HG03064 (cell line): Measurements from ENCODE around the gene CDK14.

Experiments used
- ATAC-seq: cut with Tn5 transposase; IDR thresholded peaks from one replicate; pipeline ENCODE4 v1.9.1; 2021; ENCODE audit warnings: low read depth; ENCODE audit not compliant: unreplicated experiment

CDK14 gene

DNA sequence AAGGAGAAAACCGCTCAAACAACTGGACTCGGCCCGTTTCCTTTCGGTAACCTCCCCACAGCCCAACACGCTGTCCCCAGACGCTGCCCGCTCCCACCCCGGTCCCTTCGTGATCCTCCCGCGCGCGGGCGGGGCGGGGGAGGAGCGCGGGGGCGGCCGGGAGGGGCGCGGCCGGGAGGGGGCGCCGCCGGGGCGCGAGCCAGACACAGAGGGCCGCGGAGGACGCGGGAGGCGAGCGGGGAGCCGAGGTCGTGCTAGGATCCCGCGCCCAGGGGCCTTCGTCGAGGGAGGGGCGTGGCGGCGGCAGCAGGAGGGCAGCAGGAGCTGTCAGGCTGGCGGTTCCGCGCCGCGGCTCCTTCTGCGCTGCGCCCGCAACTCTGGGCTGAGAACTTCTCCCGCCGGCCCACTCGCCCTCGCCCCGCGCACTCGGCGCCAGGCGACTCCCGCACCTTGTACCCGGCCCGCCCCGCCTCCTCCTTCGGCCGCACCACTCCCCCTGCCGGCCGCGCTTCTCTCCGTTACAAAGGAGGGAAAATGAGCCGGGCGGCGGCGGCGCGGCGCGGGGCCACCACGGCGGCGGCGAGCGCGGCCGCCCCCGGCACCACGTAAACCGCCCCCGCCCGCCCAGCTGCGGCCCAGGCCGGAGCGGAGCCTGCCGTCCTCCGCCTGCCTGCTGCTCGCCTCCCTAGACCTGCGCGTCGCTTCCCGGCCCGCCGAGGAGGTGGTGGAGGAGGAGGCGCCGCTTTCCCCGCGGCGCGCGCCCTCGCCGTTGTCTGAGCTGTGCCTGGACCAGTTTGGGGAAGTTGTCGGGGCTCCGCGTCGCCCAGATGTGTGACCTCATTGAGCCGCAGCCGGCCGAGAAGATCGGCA lies at the start of gene CDK14:
CDK14 (plus strand) TSS at position 521 of the 870 bp plus-strand sequence; CDS start at position 828, 307 bp downstream.
- peak; percentile 52 for ATAC-seq

DNA sequence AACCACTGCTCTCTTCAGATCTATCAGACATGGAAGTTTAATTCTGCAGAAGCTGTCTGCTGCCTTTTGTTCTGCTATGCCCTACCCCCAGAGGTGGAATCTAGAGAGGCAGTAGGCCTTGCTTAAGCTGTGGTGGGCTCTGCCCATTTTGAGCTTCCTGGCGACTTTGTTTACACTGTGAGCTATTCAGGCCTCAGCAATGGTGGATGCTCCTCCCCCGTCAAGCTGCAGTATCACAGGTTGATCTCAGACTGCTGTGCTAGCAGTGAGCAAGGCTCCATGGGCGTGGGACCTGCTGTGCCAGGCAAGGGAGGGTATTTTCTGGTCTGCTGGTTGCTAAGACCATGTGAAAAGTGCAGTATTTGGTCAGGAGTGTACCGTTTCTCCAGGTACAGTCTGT lies 45.1 kb upstream of the CDK14 start:
- no peak for ATAC-seq

DNA sequence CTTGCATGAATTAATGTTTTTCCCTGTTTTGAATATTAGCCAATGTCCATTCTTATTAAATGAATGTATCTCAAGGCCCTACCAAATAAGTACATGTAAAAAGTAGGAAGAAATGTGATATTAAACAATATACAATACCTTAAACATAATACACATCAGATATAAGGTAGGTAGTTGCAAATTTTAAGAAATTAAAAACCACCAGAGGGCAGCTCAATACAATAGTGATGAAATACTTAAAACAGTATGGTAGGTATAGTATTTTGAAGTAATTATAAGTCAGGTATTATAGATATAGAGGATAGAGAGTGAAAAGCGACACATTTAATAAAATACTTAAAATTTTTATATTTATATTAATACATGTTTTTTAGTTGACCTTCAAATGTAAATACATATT lies 43.6 kb upstream of the CDK14 start:
- no peak for ATAC-seq

DNA sequence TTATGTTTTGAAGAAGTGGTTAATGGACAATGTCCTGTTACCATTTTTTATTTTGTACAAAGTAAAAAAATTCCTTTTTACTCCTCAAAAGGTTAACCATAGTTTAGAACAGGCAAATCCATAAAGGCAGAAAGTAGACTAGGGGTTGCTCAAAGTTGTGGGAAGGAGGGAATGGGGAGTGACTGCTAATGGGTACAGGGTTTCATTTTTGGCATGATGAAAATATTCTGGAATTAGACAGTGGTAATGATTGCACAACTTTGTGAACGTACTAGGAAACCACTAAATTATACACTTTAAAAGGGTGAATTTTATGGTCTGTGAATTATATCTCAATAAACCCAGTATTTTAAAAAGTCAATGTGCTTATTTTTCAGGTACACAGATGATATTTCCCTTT lies 35.4 kb upstream of the CDK14 start:
- ATAC-seq: no peak

DNA sequence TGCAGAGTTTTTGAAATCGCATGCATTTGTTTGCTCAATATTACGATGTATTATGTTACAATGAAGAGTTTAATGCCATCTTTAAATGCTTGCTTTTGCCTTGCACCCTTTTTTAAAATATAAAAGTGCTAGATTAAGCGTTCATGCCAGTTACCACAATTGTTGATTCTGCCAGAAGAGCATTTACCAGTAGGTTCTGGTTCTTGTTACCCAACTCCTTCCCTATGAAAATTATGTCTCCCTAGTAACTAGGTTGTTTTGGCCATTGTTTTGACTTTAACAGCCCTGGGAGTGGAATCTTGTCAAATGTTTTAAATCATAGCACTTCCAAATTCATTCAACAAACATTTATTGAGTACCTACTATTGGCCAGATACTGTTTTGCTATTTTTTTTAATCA lies 32.8 kb upstream of the CDK14 start:
- no peak for ATAC-seq

DNA sequence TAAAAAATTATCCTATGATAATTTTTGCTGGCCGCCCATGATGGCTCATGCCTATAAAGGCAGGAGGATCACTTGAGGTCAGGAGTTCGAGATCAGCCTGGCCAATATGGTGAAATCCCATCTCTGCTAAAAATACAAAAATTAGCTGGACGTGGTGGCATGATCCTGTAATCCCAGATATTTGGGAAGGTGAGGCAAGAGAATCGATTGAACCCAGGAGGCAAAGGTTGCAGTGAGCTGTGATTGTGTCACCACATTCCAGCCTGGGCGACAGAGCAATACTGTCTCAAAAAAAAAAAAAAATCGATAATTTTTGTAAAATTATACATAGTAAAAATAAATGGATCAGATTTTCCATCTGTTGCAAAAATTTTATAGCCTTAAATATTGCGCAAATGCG lies 31.7 kb upstream of the CDK14 start:
- ATAC-seq: no peak

DNA sequence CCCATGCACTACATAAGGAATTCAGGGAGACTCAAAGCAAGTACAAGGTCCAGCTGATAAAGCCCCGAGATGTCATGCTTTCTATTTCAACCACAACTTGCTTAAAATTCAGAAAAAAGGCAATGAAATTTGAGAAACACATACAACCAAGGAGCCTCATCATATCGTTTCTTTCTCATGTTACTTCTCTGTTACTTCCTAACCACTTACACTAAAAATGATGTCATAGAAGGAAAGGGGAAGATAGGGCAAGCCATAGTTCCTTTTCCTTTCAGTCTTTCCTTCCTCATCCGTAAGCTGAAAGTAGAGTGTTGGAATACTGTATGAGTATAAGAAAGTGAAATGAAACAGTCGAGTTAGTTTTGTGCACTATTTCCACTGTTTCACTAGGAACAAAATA lies 27.9 kb upstream of the CDK14 start:
- ATAC-seq: no peak

DNA sequence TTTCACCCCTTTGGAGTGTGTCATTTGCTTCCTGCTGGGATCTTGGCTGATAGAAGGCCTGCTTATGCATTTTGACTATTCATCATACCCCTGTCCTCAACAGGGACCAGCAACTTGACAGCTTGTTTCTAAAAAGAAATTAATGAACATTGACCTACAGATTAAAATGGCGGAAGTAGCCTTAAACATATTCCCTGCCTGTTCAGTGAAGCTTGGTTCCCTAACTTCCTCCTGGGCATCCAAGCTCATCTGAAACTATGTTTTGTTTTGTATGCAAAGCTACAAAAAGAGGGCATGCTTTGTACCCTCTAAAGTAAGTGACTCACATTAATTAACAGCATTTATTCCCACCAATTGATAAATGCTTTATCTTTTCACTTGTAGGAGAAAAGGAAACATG lies 26.8 kb upstream of the CDK14 start:
- no peak for ATAC-seq

DNA sequence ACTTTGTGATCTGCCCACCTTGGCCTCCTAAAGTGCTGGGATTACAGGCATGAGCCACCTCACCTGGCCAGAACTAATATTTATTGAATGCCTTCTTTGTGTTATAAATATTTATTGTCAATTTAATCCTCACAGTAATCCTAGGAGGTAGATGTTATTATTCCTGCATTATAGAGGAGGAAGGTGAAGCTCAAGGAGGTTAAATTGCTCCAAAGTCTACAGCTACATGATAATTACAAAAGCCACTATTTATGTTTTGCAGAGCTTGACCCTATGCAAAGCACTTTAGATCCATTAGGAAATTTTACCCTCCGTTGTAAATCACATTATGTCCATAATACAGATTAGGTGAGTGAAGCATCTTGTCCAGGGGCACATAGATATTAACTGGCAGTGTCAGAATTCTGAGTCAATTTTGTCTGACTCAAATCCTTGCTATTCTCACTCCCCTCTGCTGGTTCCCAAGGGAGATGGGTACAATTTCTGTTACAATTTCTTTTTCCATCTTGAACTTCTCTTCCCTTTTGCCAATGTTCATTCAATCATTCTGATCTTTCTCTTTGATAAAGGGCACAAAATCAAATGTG lies 25.7 kb upstream of the CDK14 start:
- ATAC-seq: no peak

DNA sequence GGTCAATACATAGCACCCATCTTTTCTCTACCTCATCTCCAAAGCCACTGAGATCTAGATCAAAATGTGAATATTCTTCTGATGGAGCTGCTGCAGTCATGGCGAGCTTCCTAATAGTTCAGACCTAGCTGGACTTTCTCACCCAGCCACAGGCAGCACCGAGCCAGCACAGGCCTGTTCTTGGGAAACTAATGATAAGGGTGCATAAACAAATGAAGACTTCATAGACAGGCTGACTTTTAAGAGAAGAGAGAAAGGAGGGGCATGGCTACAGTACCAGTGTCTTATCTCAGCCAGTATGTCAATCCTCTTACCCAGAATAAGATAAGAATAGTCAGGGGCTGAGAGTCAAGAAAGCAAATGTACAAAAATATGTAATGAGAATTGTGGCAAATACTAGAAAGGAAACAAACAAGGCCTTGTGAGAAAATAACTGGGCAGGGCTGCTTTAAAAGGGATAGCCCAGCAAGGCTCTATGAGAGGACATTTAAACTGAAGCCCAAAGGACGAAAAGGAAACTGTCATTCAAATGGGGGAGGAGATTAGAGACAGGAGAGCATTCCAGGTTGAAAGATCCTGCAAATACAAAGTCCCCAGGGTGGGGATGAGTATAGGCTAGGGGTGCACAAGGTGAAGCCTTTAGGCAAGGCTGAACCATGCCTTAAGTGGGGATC lies 21.8 kb upstream of the CDK14 start:
- ATAC-seq: no peak

DNA sequence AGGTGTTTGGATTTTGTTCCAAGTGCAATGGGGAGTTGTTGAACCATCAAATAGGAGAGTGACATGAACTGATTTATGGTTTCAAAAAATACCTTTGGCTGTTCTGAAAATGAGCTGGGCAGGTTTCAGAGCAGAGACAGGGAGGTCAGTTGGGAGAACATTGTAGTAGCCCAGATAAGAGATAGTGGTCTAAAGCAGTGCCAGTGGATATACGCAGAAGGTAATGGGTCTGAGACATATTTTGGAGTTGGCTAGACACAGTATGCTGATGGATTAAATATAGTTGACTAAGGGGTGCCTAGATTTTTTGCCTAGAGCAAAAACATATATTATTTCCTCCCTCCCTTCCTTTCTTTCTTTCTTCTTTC lies 21.3 kb upstream of the CDK14 start:
- ATAC-seq: no peak

DNA sequence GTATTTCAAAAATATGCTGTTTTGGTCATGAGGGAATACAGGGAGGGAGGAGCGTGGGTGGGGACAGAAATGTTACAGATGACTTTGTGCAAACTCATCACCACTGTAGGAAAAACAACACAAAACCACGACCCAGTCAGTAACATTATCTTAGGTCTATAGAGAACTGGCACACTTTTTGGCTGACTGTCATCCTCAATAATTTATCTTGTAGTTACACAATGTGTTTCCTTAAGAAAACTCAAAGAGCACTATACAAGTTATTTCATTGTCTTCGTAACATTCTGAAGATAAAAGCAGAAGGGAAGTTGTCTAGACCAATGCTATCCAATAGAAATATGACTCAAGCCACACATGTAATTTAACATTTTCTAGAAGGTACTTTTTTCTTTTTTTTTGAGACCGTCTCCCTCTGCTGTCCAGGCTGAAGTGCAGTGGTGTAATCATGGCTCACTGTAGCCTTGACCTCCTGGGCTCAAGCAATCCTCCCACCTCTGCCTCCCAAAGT lies 16.9 kb upstream of the CDK14 start:
- no peak for ATAC-seq

DNA sequence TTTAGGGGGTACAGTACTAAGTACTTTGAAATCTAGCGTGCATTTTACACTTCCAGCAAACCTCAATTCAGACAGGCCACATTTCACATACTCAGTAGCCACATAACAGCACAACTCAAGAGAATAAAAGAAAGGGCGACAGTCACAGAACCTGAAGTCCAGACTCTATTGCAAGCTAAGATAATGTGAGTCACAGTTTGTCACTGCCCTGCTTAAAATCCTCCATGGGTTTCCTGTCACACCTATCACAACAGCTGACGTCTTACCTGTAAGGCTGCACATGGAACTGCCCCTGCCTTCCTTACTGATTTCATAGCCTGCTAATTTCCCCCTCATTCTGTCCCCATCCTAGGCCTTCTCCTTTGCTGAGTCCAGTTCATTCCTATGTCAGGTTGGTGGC lies 16.1 kb upstream of the CDK14 start:
- ATAC-seq: no peak

DNA sequence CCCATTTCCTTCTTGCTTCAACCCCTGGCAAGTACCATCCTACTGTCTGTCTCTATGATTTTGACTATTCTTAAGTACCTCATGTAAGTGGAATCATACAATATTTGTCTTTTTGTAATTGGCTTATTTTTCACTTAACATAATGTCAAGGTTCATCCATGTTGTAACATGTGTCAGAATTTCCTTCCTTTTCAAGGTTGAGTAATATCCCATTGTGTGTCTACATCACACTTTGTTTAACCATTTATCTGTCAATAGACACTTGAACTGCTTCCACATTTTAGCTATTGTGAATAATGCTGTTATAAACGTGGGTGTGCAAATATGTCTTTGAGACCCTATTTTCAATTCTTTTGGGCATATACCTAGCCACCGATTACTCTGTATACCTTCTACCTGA lies 14.0 kb upstream of the CDK14 start:
- ATAC-seq: no peak

DNA sequence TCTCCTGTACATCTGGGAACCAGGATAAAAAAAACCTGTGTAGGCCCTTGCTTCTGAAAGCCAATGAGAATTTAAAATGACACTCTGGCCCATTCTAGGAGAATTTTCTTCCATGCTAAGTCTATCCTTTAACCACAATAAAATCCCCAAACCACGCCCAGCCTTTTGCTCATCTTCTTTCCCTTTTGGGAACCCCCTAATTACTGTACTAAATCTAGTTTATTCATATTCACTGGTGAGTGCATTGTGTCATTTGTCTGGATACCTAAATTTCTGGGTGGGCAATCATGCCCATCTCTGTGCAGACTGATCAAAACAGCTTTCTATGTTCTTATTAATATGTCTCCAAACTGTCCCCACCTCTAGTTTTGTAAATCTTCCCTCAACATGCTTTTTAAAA lies 11.7 kb upstream of the CDK14 start:
- no peak for ATAC-seq

DNA sequence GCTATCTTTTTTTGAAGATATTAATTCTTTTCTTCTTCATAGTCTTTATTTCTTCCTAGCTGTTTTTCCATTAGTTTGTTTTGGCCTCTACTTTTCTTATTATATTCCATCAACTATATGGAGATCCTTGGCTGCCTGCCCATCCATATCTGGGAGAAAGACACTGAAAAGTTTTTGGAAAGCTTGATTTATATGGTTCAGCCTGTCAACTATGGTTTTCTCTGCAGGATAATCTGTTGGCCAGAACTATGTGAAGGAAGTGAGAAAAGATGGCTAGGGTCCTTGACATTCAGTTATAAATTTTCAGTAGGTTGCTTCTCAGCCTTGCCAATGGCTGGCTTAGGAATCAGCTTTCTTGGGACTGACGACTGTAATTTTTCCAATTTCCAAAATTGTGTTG lies 10.0 kb upstream of the CDK14 start:
- no peak for ATAC-seq

DNA sequence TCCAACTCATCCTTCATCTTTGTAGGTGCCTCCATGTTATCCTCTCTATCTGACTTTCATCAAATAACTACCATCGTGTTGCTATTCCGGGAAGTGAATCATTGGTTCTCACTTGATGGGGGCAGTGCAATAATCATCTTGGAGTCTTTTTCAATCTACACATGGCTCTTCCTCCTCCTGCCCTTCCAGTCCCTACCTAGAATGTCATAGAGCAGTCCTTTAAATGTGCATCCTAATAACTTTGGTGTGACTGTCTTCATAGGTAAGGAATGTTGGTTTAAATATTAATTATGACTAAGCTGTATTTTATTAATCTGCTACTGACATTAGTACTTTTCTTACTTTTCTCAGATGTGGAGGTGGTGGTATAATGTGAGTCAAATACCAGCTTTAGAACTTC lies 8.4 kb upstream of the CDK14 start:
- ATAC-seq: no peak

DNA sequence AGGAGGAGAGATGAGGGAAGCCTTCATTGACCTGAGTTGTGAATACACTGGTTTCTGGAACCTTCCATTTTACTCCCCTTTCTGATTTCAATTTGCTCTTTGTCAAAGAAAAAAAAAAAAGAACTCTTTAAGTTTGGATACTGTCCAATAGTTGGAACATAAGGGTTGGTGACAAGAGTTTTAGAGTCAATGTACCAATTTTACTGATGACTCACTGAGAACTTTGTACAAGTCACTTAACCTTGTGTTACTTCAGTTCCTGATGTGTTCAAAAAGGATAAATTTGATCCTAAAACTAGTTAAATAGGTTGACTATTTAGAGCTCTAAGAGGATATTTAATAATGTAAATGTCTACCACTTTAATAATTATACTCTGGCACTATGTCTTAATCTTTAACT lies 4.1 kb upstream of the CDK14 start:
- no peak for ATAC-seq

DNA sequence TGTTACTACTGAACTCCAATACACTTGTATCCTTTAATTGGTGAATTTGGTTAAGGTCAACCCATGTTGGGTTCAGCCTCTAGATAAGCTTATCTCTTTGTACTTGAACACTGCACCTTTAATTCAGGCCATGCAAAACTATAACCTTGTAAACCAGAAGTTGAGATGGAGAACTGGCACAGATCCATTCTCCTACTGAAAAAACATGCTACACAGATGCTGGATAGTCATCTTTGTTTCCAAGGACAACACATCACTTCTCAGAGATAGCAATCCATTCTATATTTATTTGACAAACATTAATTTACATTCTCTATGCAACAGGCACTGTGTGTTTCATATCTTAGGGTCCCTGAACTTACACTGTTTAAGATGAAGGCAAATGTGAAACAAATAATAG lies 2.9 kb upstream of the CDK14 start:
- no peak for ATAC-seq

DNA sequence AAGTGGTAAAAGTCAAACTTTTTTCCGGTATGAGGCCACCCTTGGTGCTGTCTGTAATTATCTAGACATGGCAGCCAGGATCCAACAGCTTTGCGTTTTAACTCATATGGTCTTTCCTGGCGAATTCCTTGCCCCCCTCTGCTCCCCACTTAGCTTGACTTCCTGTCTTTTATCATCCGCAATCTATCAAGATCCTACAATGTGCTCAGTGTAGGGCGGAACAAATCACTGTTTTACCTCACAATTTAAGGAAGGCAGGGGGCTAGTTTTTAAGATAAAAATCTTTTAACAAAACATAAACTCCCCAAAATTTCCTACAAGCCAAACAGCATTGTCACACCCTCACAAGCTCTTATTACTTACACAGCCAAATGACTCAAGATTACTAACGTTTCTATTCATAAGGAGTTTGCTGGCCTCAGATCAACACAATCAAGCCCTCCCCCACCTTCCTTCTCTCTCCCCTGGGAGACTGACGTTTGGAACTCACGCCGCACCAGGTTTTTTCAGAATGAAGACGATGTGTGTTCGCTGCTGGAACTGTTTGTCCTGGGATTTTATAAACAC lies 1.3 kb upstream of the CDK14 start:
- no peak for ATAC-seq

DNA sequence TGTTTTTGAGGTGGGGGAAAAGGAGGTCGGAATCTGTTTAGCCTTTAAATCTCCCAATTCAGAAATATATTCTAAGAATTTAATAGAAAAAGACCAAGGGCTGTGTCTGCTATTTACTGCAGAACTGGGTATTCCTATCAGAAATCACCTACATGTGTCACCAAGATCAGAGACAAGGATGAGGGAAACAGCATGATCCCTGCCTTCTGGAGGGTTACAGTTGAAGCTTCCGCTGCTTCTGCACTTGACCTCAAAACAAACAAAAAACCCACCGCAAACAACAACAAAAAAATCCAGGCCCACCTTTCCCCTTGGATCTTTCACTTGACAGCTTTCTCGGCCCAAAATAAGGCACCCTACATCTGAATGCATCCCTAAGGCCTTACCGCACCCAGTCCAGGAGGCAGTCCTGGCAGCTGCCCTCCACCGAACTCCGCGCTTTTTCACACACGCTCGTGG lies 750 bp upstream of the CDK14 start:
- peak; percentile 13 for ATAC-seq
